ENCODE measurements around the gene NKX6-2.

The NKX6-2 gene

DNA sequence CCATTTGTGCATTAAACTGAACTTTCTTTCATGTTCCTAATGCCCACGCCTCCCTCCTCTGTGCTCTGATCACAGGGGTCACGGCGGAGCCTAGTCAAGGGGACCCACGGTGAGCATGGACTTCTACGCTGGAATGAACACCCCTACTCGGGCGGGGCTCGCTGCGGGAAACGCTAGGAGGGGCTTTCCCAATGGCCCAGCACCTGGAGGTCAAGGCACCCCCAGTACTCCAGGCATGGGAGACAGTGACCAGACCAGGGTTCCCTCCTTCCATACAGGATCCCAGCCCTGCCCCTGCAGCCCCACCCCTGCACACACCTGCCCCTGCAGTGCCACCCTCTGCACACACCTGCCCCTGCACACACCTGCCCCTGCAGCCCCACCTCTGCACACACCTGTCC lies 27.1 kb upstream of the NKX6-2 start:
- DNase-seq (ENCODE audit: low read depth): no peak

DNA sequence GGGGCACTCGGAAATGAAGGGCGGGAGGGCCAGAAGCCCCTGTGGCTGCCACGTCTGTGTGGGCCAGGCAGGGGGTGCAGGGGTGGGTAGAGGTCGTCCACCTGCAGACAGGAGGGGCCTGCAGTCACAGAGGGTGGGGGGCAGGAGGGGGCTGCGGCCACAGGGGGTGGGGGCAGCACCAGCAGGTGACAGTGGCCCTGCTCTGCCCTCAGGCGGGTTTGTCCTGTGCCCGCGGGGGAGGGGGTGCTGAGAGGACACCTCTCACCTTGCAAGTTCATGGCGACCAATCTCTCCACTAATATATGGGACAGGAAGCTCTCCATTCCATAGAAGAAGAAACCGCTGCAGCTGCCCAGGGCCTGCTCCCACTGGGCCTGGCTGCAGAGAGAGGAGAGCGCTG lies 26.6 kb upstream of the NKX6-2 start:
- no peak for DNase-seq (ENCODE audit: low read depth)

DNA sequence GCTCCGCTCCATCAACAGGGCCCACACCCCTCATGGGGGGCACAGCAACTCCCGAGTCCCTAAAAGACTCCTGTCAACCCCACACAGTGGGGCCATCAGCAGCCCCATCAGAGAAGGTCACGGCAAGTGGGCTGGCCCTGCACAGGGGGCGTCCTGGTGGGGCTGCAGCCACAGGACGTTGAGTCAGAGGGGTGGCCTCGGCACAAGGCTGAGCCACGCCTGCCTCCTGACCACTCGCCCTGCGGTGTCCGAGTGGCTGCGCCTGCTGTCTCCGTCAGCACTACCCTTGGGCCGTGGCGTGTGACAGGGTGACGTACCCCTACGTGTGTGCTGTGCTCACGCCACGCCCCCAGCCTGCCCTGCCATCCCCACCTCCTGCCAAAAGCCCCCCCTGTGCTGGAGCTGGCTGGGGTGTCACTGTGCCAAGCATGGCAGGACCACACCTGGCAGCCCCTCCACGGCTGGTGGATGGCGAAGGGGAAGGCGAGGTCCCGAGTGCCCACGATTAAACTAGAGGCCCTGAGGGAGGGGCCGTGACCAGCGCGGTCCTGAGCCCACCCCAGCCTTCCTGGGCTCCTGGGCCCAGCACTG lies 26.0 kb upstream of the NKX6-2 start:
- DNase-seq (ENCODE audit: low read depth): no peak

- no peak for DNase-seq (ENCODE audit: low read depth)
These were observed 25.1 kb upstream of the NKX6-2 start for GRCh38 chr10:132810807-132811700.

GRCh38 chr10:132810141-132810806 lies 24.3 kb upstream of the NKX6-2 start:
- no peak for DNase-seq (ENCODE audit: low read depth)

DNA sequence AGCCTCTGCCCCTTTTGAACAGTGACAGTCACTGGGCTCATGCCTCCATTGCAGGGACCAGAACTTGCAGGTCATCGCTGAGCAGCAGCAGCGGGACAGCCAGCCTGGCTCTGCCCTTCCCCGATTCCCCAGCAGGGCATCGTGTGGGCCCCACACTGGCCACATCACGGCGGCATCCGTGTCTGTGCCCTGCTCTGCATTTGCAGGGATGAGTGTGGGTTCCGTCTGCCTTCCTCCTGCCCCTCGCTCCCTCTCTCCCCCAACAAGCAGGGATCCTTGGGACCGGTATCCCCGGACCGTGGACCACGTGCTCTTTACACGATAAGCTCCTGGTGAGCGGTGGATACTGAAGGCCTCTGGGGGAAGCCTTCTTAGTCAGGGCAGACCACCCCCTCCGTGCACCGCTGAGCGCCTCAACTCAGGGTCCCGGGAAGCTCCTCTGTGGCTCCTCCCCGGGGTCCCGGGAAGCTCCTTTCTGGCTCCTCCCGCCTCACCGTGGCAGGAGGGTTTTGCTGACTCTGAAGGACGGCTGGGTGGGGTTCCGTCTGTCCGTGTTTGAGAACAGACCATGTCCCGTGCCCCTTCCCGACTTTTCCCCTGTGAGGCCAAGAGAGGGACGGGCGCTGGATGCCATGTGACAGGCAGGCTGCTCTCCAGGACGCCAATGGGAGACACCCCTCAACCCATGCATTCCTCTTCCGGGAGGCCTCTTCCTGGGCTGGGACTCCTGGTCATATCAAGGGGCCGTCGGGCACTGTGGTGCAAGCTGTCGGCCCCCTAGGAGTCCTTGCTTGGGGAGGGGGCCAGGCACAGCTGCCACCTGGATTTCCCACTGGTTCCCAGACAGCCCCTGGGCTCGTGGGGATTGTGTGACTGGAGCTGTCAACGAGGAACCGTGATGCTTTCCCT lies 23.5 kb upstream of the NKX6-2 start:
- no peak for DNase-seq (ENCODE audit: low read depth)

DNA sequence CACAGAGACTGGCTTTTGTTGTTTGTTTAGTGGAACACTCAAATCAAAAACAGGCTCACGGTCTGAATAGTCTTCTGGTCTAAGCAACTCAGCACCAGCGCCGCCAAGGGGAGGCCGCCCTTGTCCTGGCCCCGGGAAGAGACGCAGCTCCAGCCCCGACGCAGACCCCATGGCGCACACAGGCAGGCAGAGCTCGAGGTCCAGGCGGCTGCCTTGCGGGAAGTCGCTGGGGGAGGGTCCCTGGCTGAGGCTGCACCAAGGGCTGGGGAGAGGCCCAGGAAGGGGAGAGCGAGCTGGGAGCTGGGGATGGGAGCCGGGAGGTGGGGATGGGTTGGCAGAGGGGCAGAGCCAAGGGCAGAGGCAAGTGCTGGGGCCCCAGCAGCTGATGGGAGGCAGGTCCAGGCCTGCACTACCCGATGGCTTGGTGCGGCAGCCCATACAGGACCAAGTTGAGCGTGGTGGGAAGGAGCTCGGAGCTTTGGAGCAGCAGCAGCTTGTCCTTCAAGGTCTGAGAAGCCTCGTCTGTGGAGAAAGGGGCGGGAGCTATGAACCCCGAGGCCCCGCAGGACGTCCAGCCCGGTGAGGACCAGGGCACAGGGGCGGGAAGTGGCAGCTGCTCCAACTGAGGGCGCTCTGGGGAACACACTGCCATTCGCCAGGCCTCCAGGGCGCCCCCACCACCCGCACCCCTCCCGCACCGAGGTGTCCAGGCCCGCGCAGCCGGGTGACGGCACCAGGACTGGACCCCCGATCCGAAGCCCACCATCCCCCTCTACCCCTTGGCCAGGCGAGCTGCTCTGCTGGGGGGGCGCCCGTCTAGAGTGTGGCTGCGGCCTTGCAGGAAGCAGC lies 22.7 kb upstream of the NKX6-2 start:
- DNase-seq (ENCODE audit: low read depth): no peak

- no peak for DNase-seq (ENCODE audit: low read depth)
These were observed 21.7 kb upstream of the NKX6-2 start for GRCh38 chr10:132807621-132808049.

DNA sequence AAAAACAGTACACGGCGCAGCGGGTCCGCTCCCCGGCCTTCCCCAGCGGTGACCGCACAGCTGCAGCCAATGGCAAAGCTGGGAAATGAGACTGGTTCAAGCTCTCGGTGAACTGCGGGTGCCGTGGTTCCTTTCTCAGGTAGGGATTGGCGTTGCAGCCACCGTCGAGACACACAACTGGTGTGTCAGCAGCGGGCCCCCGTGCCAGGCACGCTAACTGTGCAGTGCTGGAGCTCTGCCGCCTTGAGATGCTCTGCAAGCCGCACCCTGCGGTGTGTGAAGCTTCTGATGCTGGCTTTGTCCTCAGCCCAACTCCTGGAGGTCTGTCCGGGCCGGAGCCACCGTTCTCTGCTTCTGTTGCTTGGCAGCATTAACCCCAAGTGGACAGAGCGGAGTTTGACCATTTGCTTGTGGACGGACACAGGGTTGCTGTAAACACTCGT lies 20.6 kb upstream of the NKX6-2 start:
- no peak for DNase-seq (ENCODE audit: low read depth)

DNA sequence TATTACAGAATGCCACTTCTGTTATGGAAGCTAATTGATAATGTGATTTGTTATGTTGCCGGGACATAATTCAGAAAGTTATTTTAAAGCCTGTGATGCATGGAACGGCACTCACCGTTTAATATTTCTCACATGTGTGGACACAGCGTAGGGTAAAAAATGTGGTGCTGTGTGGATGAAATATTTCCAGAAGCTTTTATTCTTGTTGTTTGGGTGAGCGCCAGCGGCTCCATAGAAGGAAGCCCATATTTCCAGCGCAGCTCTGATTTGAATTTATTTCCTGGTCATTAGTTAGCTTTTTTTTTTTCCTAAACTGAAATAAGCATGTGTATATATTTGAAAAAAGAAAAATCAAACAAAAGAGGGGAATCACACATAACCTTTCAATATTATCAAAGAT lies 20.2 kb upstream of the NKX6-2 start:
- no peak for DNase-seq (ENCODE audit: low read depth)

DNA sequence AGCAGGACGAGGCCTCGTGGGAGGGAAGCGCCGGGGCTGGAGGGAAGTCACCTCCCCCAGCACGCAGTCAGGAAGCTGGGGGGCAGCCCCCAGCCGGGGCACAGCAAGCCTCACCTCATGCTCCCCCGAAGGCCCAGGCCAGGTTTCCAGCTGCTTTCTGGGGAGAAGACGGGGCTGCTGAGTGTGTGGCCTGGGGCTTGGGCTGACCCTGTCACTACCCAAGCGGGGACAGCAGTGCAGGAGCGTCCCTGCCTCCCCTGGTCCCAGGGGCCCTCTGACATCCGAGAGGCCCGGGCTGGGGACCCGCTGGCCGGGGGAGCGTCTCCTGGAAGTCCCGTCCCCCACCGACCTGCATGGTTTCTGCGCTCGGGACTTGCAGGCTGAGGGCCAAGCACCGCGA lies 19.7 kb upstream of the NKX6-2 start:
- no peak for DNase-seq (ENCODE audit: low read depth)

GRCh38 chr10:132804785-132805426 lies 19.0 kb upstream of the NKX6-2 start:
- no peak for DNase-seq (ENCODE audit: low read depth)

DNA sequence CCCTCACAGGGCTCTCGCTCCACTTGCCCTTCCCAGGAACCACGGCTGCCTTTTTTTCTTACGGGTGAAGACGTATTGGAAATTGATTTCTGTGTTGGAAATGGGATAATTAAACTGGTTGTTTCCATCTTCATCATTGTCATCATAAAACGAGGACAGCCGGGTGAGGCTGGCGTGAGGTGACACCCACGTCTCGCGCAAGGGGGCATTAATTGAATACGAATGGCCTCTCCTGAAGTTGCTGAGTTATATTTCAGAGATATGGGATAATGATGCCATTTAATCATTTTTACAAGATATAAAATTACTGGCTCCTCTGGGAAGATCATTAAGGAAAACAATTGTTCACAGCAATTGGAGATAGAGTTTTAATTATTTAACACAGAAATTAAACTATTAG lies 18.3 kb upstream of the NKX6-2 start:
- DNase-seq (ENCODE audit: low read depth): no peak

DNA sequence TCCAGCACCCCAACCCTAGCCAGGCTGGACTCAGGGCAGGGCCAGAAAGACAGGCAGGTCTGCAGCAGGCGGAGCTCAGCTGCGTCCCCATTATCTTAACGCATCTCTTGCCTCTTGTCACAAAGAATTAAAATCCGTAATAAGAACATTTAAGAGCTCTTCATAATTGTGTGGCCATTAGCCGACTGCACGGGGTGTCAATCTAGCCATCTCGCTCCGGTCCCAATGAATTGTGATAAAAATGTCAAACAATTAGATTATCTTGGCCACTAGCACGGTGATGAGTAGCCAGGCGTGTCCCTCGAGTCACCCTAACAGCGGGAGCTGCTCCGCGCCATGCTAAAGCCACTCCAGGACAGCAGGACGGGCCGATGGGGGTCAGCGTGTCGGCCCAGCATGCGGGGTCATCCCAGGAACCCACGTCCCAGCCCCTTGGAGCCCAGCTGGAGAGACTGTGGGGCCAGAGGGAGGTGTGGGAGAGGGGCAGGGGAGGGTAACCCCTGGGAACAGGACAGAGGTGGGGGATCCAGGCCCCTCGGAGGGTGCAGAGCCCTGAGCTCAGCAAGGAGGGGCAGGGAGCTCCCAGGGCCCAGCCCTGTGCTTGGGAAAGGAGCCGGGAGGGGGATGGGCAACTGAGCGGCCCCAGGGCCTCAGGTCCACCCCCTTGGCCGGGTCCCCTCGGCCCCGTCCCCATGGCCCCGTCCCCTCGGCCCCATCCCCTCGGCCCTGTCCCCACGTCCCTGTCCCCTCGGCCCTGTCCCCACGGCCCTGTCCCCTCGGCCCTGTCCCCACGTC lies 17.7 kb upstream of the NKX6-2 start:
- no peak for DNase-seq (ENCODE audit: low read depth)

DNA sequence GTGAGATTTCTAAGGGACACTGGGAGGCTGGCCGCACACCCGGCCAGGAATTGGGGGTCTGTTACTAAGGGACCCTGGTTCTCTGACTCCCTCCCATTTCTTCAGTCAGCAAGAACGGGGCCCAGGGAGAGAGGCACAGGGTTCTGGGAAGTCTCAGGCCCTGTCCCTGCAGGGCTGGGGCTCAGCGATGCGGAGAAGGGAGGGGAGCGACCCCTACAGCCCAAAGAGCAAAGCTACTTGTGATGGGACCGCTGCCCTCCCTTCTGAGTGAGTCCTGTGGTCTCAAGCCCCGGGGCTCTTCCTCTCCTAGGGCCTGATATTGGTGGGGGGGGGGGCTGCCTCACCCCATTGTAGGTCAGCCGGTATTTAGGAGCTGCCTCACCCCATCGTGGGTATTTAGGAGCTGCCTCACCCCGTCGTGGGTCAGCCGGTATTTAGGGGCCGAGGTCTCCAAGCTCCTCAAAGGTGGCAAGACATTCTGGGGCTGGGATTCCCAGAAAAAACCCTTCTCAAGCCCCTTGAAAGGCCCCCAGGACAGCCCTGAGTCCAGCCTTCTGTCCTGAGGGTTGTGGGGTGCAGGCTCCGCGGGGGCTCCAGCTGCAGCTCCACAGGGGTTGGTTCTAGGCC lies 16.9 kb upstream of the NKX6-2 start:
- no peak for DNase-seq (ENCODE audit: low read depth)

- DNase-seq (ENCODE audit: low read depth): no peak
These were observed 16.1 kb upstream of the NKX6-2 start for GRCh38 chr10:132802048-132802447.

DNA sequence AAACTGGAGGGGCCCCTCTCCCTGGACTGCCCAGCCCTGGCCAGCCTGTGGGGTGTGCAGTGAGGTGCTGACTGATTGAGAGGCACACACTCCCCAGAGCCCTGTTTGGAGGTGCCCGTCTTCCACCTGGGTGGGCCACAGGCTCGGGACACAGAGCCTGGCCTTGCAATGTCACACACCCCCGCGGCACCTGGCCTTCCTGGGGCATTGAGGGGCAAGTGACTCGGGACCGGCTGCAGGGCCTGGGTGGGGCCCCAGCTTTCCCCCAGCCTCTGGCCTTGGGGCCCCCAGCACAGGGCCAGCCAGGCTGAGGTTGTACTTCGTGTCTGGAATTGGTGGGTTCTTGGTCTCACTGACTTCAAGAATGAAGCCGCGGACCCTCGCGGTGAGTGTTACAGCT lies 13.9 kb upstream of the NKX6-2 start:
- DNase-seq (ENCODE audit: low read depth): no peak

GRCh38 chr10:132798876-132799275 lies 12.9 kb upstream of the NKX6-2 start:
- DNase-seq (ENCODE audit: low read depth): no peak

GRCh38 chr10:132798403-132798802 lies 12.5 kb upstream of the NKX6-2 start:
- DNase-seq (ENCODE audit: low read depth): no peak
